Measurements from ENCODE around the gene ACTL6B. TPM values are rescaled to one million over a fixed set of nuclear protein-coding genes. Genes with fewer than 3 reads are reported as not detected.

ACTL6B gene
- total and polyA plus RNA-seq, 9 of the 15 experiments (the other 6 are each of a cell fraction or from before 2014, with no cell fraction given): not detected

- TF ChIP-seq, protein P1, sequence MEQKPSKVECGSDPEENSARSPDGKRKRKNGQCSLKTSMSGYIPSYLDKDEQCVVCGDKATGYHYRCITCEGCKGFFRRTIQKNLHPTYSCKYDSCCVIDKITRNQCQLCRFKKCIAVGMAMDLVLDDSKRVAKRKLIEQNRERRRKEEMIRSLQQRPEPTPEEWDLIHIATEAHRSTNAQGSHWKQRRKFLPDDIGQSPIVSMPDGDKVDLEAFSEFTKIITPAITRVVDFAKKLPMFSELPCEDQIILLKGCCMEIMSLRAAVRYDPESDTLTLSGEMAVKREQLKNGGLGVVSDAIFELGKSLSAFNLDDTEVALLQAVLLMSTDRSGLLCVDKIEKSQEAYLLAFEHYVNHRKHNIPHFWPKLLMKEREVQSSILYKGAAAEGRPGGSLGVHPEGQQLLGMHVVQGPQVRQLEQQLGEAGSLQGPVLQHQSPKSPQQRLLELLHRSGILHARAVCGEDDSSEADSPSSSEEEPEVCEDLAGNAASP (IDR thresholded peaks at IDR 0.05): no peak
- TF ChIP-seq, protein P2, sequence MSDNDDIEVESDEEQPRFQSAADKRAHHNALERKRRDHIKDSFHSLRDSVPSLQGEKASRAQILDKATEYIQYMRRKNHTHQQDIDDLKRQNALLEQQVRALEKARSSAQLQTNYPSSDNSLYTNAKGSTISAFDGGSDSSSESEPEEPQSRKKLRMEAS (CRISPR knock-in tag; IDR thresholded peaks at IDR 0.05): no peak
- peak; percentile 73; the same call in 1 of the 2 replicates for TF ChIP-seq OTX1 (CRISPR knock-in tag; IDR thresholded peaks at IDR 0.05)
- TF ChIP-seq ELK3 (CRISPR knock-in tag; IDR thresholded peaks at IDR 0.05): no peak
- TF ChIP-seq TRIM24 (IDR thresholded peaks at IDR 0.05): no peak
- peak; percentile 15; the same call in 1 of the 2 replicates for TF ChIP-seq MYBL2 (IDR thresholded peaks at IDR 0.05; ENCODE audit: low read depth)
- no peak for TF ChIP-seq MYBL2 (CRISPR knock-in tag; IDR thresholded peaks at IDR 0.05; ENCODE audit: borderline replicate concordance)
- TF ChIP-seq POLR3A (IDR thresholded peaks at IDR 0.05; ENCODE audit: borderline replicate concordance, extremely low read depth, insufficient read depth, insufficient read length): no peak
- no peak for TF ChIP-seq MEIS2 (IDR thresholded peaks at IDR 0.05; ENCODE audit: partially characterized antibody)
- no peak for TF ChIP-seq SMAD2 (IDR thresholded peaks at IDR 0.05; ENCODE audit: low read depth, low read length)
- no peak for TF ChIP-seq DACH1 (IDR thresholded peaks at IDR 0.05; ENCODE audit: partially characterized antibody)
- TF ChIP-seq HMG20B (CRISPR knock-in tag; IDR thresholded peaks at IDR 0.05): no peak
- no peak for TF ChIP-seq HNRNPLL (IDR thresholded peaks at IDR 0.05; ENCODE audit: low read depth, low read length, poor library complexity, severe bottlenecking)
- no peak for TF ChIP-seq GTF2F1 (IDR thresholded peaks at IDR 0.05; ENCODE audit: low read depth, low read length)
- TF ChIP-seq MCM3 (IDR thresholded peaks at IDR 0.05): peak; percentile 74; the same call in 1 of the 2 replicates
- TF ChIP-seq HDGF (IDR thresholded peaks at IDR 0.05): peak; percentile 68; the same call in 1 of the 2 replicates
- 0 out of 2 replicates have a peak, but pooled peaks have one; percentile 56 for TF ChIP-seq THRAP3 (IDR thresholded peaks at IDR 0.05; ENCODE audit: borderline replicate concordance)
- TF ChIP-seq ETS2 (tag; IDR thresholded peaks at IDR 0.05; ENCODE audit: borderline replicate concordance, poor library complexity, severe bottlenecking): no peak
- no peak for TF ChIP-seq ETV1 (tag; conservative IDR thresholded peaks at IDR 0.05; ENCODE audit: low read depth)
- TF ChIP-seq ZNF398 (CRISPR knock-in tag; IDR thresholded peaks at IDR 0.05): no peak
- TF ChIP-seq SNIP1 (IDR thresholded peaks at IDR 0.05; ENCODE audit: low read depth): no peak
- no peak for TF ChIP-seq ZNF586 (CRISPR knock-in tag; conservative IDR thresholded peaks at IDR 0.05)
- no peak for TF ChIP-seq ZNF12 (CRISPR knock-in tag; IDR thresholded peaks at IDR 0.05)
- TF ChIP-seq, protein P3, sequence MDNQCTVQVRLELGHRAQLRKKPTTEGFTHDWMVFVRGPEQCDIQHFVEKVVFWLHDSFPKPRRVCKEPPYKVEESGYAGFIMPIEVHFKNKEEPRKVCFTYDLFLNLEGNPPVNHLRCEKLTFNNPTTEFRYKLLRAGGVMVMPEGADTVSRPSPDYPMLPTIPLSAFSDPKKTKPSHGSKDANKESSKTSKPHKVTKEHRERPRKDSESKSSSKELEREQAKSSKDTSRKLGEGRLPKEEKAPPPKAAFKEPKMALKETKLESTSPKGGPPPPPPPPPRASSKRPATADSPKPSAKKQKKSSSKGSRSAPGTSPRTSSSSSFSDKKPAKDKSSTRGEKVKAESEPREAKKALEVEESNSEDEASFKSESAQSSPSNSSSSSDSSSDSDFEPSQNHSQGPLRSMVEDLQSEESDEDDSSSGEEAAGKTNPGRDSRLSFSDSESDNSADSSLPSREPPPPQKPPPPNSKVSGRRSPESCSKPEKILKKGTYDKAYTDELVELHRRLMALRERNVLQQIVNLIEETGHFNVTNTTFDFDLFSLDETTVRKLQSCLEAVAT (IDR thresholded peaks at IDR 0.05): peak in 1 of 2 experiments; percentile 58; a peak in 1 of 4 replicates
Measured at GRCh38 chr7:100649826-100650565, 6.3 kb downstream of the ACTL6B start (continued).

Measured in K562 (cell line).